ENCODE data around the gene RAMP1.

The RAMP1 gene

DNA sequence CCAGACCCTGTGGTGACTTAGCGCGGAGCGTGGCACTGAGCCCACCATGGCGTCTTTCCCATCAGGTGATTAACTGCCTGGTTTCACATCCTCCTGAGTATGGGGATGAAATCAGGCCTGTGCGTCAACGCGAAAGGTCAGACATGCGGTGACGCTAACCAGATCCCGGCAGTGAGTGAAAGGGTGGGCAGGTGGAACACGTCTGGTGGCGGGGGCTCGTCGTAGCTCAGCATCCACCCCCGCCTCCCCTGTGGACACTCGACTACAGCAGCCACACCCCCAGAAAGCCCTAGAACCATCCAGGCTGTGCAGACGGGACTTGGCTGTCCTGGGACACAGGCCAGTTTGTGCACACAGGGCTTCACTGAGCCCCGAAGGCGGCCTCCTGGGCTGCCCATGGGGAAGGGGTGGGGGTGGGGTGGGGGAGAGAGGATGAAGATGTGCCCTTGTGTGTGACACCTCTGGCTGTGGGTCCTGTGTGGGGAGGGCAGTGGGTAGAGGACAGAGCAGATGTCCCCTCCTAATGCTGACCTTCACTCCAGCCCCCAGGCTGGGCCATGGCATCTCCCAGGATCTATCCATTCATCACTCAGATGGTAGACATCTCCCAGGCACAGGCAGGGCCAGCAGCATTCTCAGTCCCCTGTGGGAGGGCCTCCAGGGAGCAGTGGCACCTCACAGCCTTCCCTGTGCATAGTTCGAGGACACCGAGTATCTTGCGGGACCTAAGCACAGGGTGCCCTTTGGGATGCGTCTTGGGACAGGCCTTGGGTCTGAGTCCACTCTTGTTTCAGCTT, 27.5 kb downstream of the RAMP1 start:
- Histone ChIP-seq H3K36me3 (ENCODE audit: insufficient read depth, low read length) (no peaks in the 10 kb centered on the region), H3K4me1 (ENCODE audit: insufficient read depth, low read length, severe bottlenecking) (no peaks in the 10 kb centered on the region), H3K79me2 (ENCODE audit: insufficient read depth, low read length) (no peaks in the 10 kb centered on the region), H2AFZ (ENCODE audit: low read length) (no peak overlapping the region), H4K20me1 (ENCODE audit: insufficient read depth, low read length) (no peaks in the 10 kb centered on the region), H3K9me2 (ENCODE audit: low read depth, low read length) (no peaks in the 10 kb centered on the region), H3K4me3 (ENCODE audit: low read depth, low read length, poor library complexity, severe bottlenecking) (no peak overlapping the region), H3F3A (ENCODE audit: insufficient read depth, low read length) (no peaks in the 10 kb centered on the region), H3K4me2 (ENCODE audit: low read length) (no peak overlapping the region), H3K9ac (ENCODE audit: low read length) (no peak overlapping the region), H3K9me3 (ENCODE audit: low read length) (no peaks in the 10 kb centered on the region), H3K27ac (ENCODE audit: low read depth, low read length, poor library complexity, severe bottlenecking) (no peak overlapping the region), H3K27me3 (ENCODE audit: insufficient read depth, low read length) (no peaks in the 10 kb centered on the region)
- TF ChIP-seq, protein P1, sequence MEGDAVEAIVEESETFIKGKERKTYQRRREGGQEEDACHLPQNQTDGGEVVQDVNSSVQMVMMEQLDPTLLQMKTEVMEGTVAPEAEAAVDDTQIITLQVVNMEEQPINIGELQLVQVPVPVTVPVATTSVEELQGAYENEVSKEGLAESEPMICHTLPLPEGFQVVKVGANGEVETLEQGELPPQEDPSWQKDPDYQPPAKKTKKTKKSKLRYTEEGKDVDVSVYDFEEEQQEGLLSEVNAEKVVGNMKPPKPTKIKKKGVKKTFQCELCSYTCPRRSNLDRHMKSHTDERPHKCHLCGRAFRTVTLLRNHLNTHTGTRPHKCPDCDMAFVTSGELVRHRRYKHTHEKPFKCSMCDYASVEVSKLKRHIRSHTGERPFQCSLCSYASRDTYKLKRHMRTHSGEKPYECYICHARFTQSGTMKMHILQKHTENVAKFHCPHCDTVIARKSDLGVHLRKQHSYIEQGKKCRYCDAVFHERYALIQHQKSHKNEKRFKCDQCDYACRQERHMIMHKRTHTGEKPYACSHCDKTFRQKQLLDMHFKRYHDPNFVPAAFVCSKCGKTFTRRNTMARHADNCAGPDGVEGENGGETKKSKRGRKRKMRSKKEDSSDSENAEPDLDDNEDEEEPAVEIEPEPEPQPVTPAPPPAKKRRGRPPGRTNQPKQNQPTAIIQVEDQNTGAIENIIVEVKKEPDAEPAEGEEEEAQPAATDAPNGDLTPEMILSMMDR (IDR thresholded peaks at IDR 0.05; ENCODE audit: low read length) = no peak
- TF ChIP-seq EZH2 (IDR thresholded peaks at IDR 0.05; ENCODE audit: borderline replicate concordance, low read length) = no peak

DNA sequence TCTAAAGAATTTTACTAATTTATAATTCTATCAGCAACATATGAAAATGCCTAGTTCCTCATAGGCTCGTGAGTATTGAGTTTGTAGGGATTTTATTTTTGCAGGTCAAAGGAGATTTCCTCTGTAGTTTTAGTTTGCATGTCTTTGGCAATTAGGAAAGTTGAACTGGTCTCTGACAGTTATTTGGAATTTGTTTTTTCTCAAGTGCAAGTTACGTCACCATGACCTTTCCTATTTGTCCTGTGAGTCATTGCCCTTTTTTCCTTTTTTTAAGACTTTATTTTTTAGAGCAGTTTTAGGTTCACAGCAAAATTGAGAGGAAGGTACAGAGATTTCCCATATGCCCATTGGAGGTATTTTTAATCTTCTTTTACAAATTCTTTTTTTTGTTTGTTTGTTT, 29.0 kb downstream of the RAMP1 start:
- no peak overlapping the region for H3K4me2 ChIP-seq (ENCODE audit: low read length)
- H3K79me2 ChIP-seq (ENCODE audit: insufficient read depth, low read length) = no peaks in the 10 kb centered on the region
- H3K9me2 ChIP-seq (ENCODE audit: low read depth, low read length) = no peaks in the 10 kb centered on the region
- no peak overlapping the region for H3K27ac ChIP-seq (ENCODE audit: low read depth, low read length, poor library complexity, severe bottlenecking)
- no peaks in the 10 kb centered on the region for H3K36me3 ChIP-seq (ENCODE audit: insufficient read depth, low read length)
- H3K4me3 ChIP-seq (ENCODE audit: low read depth, low read length, poor library complexity, severe bottlenecking) = no peak overlapping the region
- TF ChIP-seq EZH2 (IDR thresholded peaks at IDR 0.05; ENCODE audit: borderline replicate concordance, low read length) = no peak
- TF ChIP-seq, protein P1 (IDR thresholded peaks at IDR 0.05; ENCODE audit: low read length) = no peak
- H3K9ac ChIP-seq (ENCODE audit: low read length) = no peak overlapping the region
- no peaks in the 10 kb centered on the region for H3F3A ChIP-seq (ENCODE audit: insufficient read depth, low read length)
- no peaks in the 10 kb centered on the region for H3K9me3 ChIP-seq (ENCODE audit: low read length)
- H3K4me1 ChIP-seq (ENCODE audit: insufficient read depth, low read length, severe bottlenecking) = no peaks in the 10 kb centered on the region
- H4K20me1 ChIP-seq (ENCODE audit: insufficient read depth, low read length) = no peaks in the 10 kb centered on the region
- no peak overlapping the region for H2AFZ ChIP-seq (ENCODE audit: low read length)
- H3K27me3 ChIP-seq (ENCODE audit: insufficient read depth, low read length) = no peaks in the 10 kb centered on the region

DNA sequence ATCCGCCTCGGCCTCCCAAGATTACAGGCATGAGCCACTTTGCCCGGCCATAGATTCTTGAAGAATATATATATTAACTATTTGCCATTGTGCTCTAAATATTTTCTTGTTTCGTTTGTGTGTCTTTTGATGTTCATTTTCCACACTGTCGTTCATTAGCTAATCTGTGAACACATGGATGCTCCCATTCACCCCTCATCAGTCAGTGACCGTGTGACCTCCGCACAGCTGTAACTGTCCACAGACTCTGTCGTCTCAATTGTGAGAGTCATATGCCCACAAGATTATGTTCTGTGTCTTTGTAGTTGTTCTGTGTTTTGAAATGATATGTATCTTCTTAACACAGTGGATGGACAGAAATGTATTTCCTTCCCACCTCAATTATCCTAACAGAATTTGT, 29.6 kb downstream of the RAMP1 start:
- H4K20me1 ChIP-seq (ENCODE audit: insufficient read depth, low read length) = no peaks in the 10 kb centered on the region
- no peak overlapping the region for H3K4me2 ChIP-seq (ENCODE audit: low read length)
- no peaks in the 10 kb centered on the region for H3F3A ChIP-seq (ENCODE audit: insufficient read depth, low read length)
- H3K36me3 ChIP-seq (ENCODE audit: insufficient read depth, low read length) = no peaks in the 10 kb centered on the region
- no peak overlapping the region for H3K4me3 ChIP-seq (ENCODE audit: low read depth, low read length, poor library complexity, severe bottlenecking)
- no peaks in the 10 kb centered on the region for H3K27me3 ChIP-seq (ENCODE audit: insufficient read depth, low read length)
- no peaks in the 10 kb centered on the region for H3K9me2 ChIP-seq (ENCODE audit: low read depth, low read length)
- no peak overlapping the region for H2AFZ ChIP-seq (ENCODE audit: low read length)
- no peak overlapping the region for H3K9ac ChIP-seq (ENCODE audit: low read length)
- no peaks in the 10 kb centered on the region for H3K9me3 ChIP-seq (ENCODE audit: low read length)
- H3K27ac ChIP-seq (ENCODE audit: low read depth, low read length, poor library complexity, severe bottlenecking) = no peak overlapping the region
- TF ChIP-seq EZH2 (IDR thresholded peaks at IDR 0.05; ENCODE audit: borderline replicate concordance, low read length) = no peak
- TF ChIP-seq, protein P1 (IDR thresholded peaks at IDR 0.05; ENCODE audit: low read length) = no peak
- no peaks in the 10 kb centered on the region for H3K4me1 ChIP-seq (ENCODE audit: insufficient read depth, low read length, severe bottlenecking)
- no peaks in the 10 kb centered on the region for H3K79me2 ChIP-seq (ENCODE audit: insufficient read depth, low read length)

Data from OCI-LY1 (cell line).